HepG2 (cell line): ENCODE results near the gene LGI2. TPM values are rescaled to one million over a fixed set of nuclear protein-coding genes. Genes with fewer than 3 reads are reported as not detected.

Experiments
- ATAC-seq: fragments of 200-7000 bp; cut with Tn5 transposase; 3 replicates; pipeline ENCODE4 v1.9.1; 2020; ENCODE audit warnings: mild to moderate bottlenecking, moderate library complexity
- BruUV-seq: library from RNA; stranded (reverse); fragments of 400-500 nt; replicated peaks from 2 replicates; lab custom pipeline; 2021; lab: Mats Ljungman, UMichigan
- CTCF ChIA-PET: fragments of 300-600 bp; formaldehyde crosslinking; extraction: SDS; loops from one replicate; lab custom pipeline; 2021; ENCODE audit warnings: low total read pairs, inconsistent platforms, low intra/inter-chr PET ratio; lab: Yijun Ruan, JAX
- POLR2A ChIA-PET: fragments of 350-600 bp; sonication (Branson Sonifier 250); formaldehyde crosslinking; loops from one replicate; lab custom pipeline; 2020; ENCODE audit warnings: antibody characterized with exemption, inconsistent platforms; lab: Yijun Ruan, JAX
- DNase-seq: peaks from one replicate; pipeline ENCODE4 v3.0.0-alpha.2; 2015; ENCODE audit warnings: low spot score
- FAIRE-seq: peaks from 3 replicates; lab custom pipeline; 2011; peaks lifted over from hg19 to GRCh38; lab: Jason Lieb, UNC
- H2AFZ ChIP-seq: one replicate; pipeline ENCODE4 v1.6.1; 2011; ENCODE audit warnings: low read length, inconsistent platforms
- H3K27ac ChIP-seq: fragments of 300-600 bp; 3 replicates; pipeline ENCODE4 v1.8.0; 2011; ENCODE audit warnings: mixed run types, mild to moderate bottlenecking, mixed read lengths, low read length, inconsistent platforms; ENCODE audit not compliant: insufficient read depth; ENCODE audit errors: extremely low read length
- H3K27me3 ChIP-seq, 2 experiments: fragments of 200-600 bp in 1 of 2; 2 replicates in 1 of 2; 3 replicates in 1 of 2; pipeline versions ENCODE4 v1.6.0 to v1.8.0; 2011; ENCODE audit warnings: low read length in 2 of 2, mild to moderate bottlenecking in 2 of 2, moderate library complexity in 2 of 2, inconsistent platforms in 1 of 2; ENCODE audit not compliant: insufficient read depth in 2 of 2, control insufficient read depth in 1 of 2
- H3K36me3 ChIP-seq, 2 experiments: fragments of 200-600 bp in 1 of 2; replicated peaks in 1 of 2; 2 replicates in 1 of 2; 3 replicates in 1 of 2; pipeline versions ENCODE4 v1.5.1 to v1.8.0; 2011; ENCODE audit warnings: low read length in 2 of 2, inconsistent platforms in 1 of 2; ENCODE audit not compliant: insufficient read depth in 2 of 2, control insufficient read depth in 1 of 2
- H3K4me1 ChIP-seq: 2 replicates; pipeline ENCODE4 v1.5.1; 2012; ENCODE audit warnings: low read length, inconsistent platforms; ENCODE audit not compliant: insufficient read depth
- H3K4me2 ChIP-seq: 2 replicates; pipeline ENCODE4 v1.6.0; 2011; ENCODE audit warnings: low read depth, low read length, inconsistent platforms
- H3K4me3 ChIP-seq, 3 experiments: fragments of 200-600 bp in 1 of 3; sonication (generic), shearing (Covaris generic) in 1 of 3; replicated peaks in 1 of 3; 2 replicates each; pipeline ENCODE4 v1.5.1; 2011 to 2016; ENCODE audit warnings: low read length in 3 of 3, inconsistent platforms in 2 of 3, low read depth in 2 of 3, mild to moderate bottlenecking in 2 of 3, control low read depth in 1 of 3, mixed read lengths in 1 of 3; ENCODE audit not compliant: insufficient read depth in 1 of 3
- H3K79me2 ChIP-seq: one replicate; pipeline ENCODE4 v1.6.1; 2011; ENCODE audit warnings: low read length, inconsistent platforms; ENCODE audit not compliant: insufficient read depth
- H3K9ac ChIP-seq: 2 replicates; pipeline ENCODE4 v1.6.0; 2011; ENCODE audit warnings: mild to moderate bottlenecking, low read depth, low read length, inconsistent platforms; ENCODE audit not compliant: insufficient read depth
- H3K9me3 ChIP-seq: 2 replicates; pipeline ENCODE4 v1.5.1; 2012; ENCODE audit warnings: mild to moderate bottlenecking, low read length
- H4K20me1 ChIP-seq: 2 replicates; pipeline ENCODE4 v1.6.0; 2011; ENCODE audit warnings: inconsistent platforms, mild to moderate bottlenecking, low read length, moderate library complexity; ENCODE audit not compliant: insufficient read depth
- FOXO4 ChIP-seq: sonication (generic); formaldehyde crosslinking; conservative IDR thresholded peaks from 2 replicates; pipeline ENCODE4 v1.8.1; 2023; ENCODE audit warnings: missing genetic modification reagents
- HNRNPLL ChIP-seq: fragments of 200-400 bp; formaldehyde crosslinking; IDR thresholded peaks from 2 replicates; pipeline ENCODE4 v1.6.1; 2017; ENCODE audit warnings: mild to moderate bottlenecking, low read depth, low read length; ENCODE audit not compliant: poor library complexity, severe bottlenecking
- MIER2 ChIP-seq: IDR thresholded peaks from 2 replicates; pipeline ENCODE4 v1.6.1; 2016; ENCODE audit warnings: missing biosample characterization, missing genetic modification reagents
- MXD3 ChIP-seq: IDR thresholded peaks from 2 replicates; pipeline ENCODE4 v1.6.1; 2016; ENCODE audit warnings: mild to moderate bottlenecking, missing biosample characterization, missing genetic modification reagents
- MZF1 ChIP-seq: sonication (generic); formaldehyde crosslinking; IDR thresholded peaks from 2 replicates; pipeline ENCODE4 v1.8.1; 2023; ENCODE audit warnings: mild to moderate bottlenecking, missing genetic modification reagents, borderline replicate concordance
- PHB2 ChIP-seq: fragments of 450-650 bp; IDR thresholded peaks from 2 replicates; pipeline ENCODE4 v1.6.1; 2018; ENCODE audit not compliant: partially characterized antibody
- XRCC5 ChIP-seq: fragments of 200-400 bp; formaldehyde crosslinking; optimal IDR thresholded peaks from 2 replicates; pipeline ENCODE3; 2017; ENCODE audit warnings: mild to moderate bottlenecking, low read length
- ZBTB4 ChIP-seq: sonication (generic); formaldehyde crosslinking; IDR thresholded peaks from 2 replicates; pipeline ENCODE4 v1.4.0; 2020; ENCODE audit warnings: missing genetic modification reagents, mild to moderate bottlenecking, borderline replicate concordance
- ZNF17 ChIP-seq: sonication (generic); formaldehyde crosslinking; IDR thresholded peaks from 2 replicates; pipeline ENCODE4 v1.5.0; 2020; ENCODE audit warnings: mild to moderate bottlenecking, missing genetic modification reagents
- ZNF3 ChIP-seq: IDR thresholded peaks from 2 replicates; pipeline ENCODE4 v1.7.0; 2017; ENCODE audit warnings: inconsistent platforms
- ZNF816 ChIP-seq: sonication (generic); formaldehyde crosslinking; IDR thresholded peaks from 2 replicates; pipeline ENCODE4 v1.8.0; 2022; ENCODE audit warnings: missing genetic modification reagents, mild to moderate bottlenecking, borderline replicate concordance
- WGBS: methylation state at CpG from one replicate; pipeline ENCODE4 v1.1.6; 2017; ENCODE audit warnings: low lambda C conversion rate; 5-methylcytosine and 5-hydroxymethylcytosine counted together
- in situ Hi-C: cut with HindIII; loops from 2 replicates; pipeline ENCODE4 v1.10.0; 2017; ENCODE audit warnings: low pct_unique_long_range_greater_than_20kb; ENCODE audit not compliant: extremely low pct_ligation_motif_present
- intact Hi-C: fragments of 100-400 bp; cut with micrococcal nuclease; formaldehyde crosslinking; loops from one replicate; pipeline ENCODE4 v1.10.0; 2022; ENCODE audit not compliant: unreplicated experiment
- polyA plus RNA-seq, 8 experiments: library from polyadenylated mRNA; depleted of rRNA in 3 of 8; stranded (reverse) in 7 of 8; unstranded in 1 of 8; fragments of >200 nt; fragmentation: Illumina TruSeq in 4 of 8; extraction: Trizol in 4 of 8; gene quantifications; 2 replicates each; pipeline versions ENCODE4 v1.2.1 to v1.2.3, GENCODE V29; 2011 to 2016; ENCODE audit warnings: low read depth in 4 of 8, missing spikeins in 1 of 8, mixed read lengths in 1 of 8; ENCODE audit not compliant: insufficient read depth in 1 of 8
- total RNA-seq, 5 experiments: library from RNA; depleted of rRNA; stranded (reverse); fragments of >200 nt; fragmentation: Illumina TruSeq; extraction: Trizol; gene quantifications; 2 replicates each; pipeline ENCODE4 v1.2.3, GENCODE V29; 2016; ENCODE audit warnings: low read depth in 1 of 5
- TF ChIP-seq, protein P1 (sequence below): sonication (generic); formaldehyde crosslinking; IDR thresholded peaks from 2 replicates; pipeline ENCODE4 v1.4.0; 2020; ENCODE audit warnings: missing genetic modification reagents, borderline replicate concordance

The LGI2 gene
- total and polyA plus RNA-seq, 2 of the 13 experiments (the other 11 are each of a cell fraction or from before 2014, with no cell fraction given): not detected

- H3K27ac ChIP-seq: no peak overlapping the region
- in situ Hi-C loops: no loop called here
- BruUV-seq: no TSS peak
- FAIRE-seq (no peak), ATAC-seq (no peak), DNase-seq (no peak)
- peaks cover 16% of the 10 kb centered on the region for H3K4me1 ChIP-seq
- H3K9ac ChIP-seq: no peak overlapping the region
- WGBS: 57% methylated on average over 3 of the region's 3 CpGs
- H3K36me3 ChIP-seq: no peaks in the 10 kb centered on the region
- intact Hi-C loops: no loop called here
- H3K9me3 ChIP-seq: no peaks in the 10 kb centered on the region
- H3K4me3 ChIP-seq: no peak overlapping the region
- no peaks in the 10 kb centered on the region for H3K27me3 ChIP-seq
- POLR2A ChIA-PET: interaction anchor here (0.7 to 1.1 kb wide), 2 partner anchors 86 to 92 kb away, joined by 3 read pairs; partner anchors contain the start of gene SEPSECS
- TF ChIP-seq HNRNPLL: no peak
- TF ChIP-seq ZNF17: no peak
- TF ChIP-seq, protein P1, sequence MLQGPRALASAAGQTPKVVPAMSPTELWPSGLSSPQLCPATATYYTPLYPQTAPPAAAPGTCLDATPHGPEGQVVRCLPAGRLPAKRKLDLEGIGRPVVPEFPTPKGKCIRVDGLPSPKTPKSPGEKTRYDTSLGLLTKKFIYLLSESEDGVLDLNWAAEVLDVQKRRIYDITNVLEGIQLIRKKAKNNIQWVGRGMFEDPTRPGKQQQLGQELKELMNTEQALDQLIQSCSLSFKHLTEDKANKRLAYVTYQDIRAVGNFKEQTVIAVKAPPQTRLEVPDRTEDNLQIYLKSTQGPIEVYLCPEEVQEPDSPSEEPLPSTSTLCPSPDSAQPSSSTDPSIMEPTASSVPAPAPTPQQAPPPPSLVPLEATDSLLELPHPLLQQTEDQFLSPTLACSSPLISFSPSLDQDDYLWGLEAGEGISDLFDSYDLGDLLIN (CRISPR knock-in tag): no peak
- no peak for TF ChIP-seq ZNF816 (CRISPR knock-in tag)
- H2AFZ ChIP-seq: no peak overlapping the region
- H3K79me2 ChIP-seq: no peaks in the 10 kb centered on the region
- no peaks in the 10 kb centered on the region for H4K20me1 ChIP-seq
- H3K4me2 ChIP-seq: no peak overlapping the region
- CTCF ChIA-PET: no interaction called here
Measured at GRCh38 chr4:25068386-25068785, 37.6 kb upstream of the LGI2 start.

DNA sequence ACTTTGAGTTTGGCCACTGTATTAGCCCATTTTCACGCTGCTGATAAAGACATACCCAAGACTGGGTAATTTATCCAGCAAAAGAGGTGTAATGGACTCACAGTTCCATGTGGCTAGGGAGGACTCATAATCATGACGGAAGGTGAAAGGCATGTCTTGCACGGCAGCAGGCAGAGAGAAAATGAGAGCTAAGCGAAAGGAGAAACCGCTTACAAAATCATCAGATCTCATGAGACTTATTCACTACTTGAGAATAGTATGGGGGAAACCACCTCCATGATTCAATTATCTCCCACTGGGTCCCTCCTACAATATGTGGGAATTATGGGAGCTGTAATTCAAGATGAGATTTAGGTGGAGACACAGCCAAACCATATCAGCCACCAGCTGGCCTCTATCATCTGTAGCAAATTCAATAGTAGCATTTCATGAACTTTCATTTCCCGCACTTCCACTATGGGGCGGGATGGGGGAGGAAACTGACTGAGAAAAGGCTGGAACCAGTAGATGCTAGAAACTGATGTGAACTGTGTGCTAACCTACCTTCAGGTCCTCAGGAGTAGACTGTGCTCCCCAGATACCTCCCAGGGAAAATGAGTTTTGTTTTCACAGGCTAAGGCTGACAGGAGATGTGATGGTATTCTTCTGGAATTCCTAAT lies 35.3 kb upstream of the LGI2 start:
- POLR2A ChIA-PET: no interaction called here
- Histone ChIP-seq H3K27ac (no peak overlapping the region), H3K9ac (no peak overlapping the region), H3K79me2 (no peaks in the 10 kb centered on the region), H4K20me1 (no peaks in the 10 kb centered on the region), H3K4me1 (peaks cover 16% of the 10 kb centered on the region), H2AFZ (no peak overlapping the region), H3K36me3 (no peaks in the 10 kb centered on the region), H3K27me3 (no peaks in the 10 kb centered on the region), H3K4me2 (no peak overlapping the region), H3K4me3 (no peak overlapping the region), H3K9me3 (no peaks in the 10 kb centered on the region)
- in situ Hi-C loops: no loop called here
- CTCF ChIA-PET: no interaction called here
- ATAC-seq: no peak
- intact Hi-C loops: no loop called here
- WGBS: 63% methylated on average over 7 of the region's 7 CpGs
- no peak for DNase-seq
- BruUV-seq: no TSS peak
- FAIRE-seq: no peak
- TF ChIP-seq MIER2 (CRISPR knock-in tag) (no peak), ZNF3 (CRISPR knock-in tag) (no peak), ZBTB4 (CRISPR knock-in tag) (no peak), XRCC5 (no peak), MXD3 (no peak), PHB2 (no peak), FOXO4 (CRISPR knock-in tag) (no peak), MZF1 (CRISPR knock-in tag) (no peak)
